ENCODE measurements around the gene PCNT.

GRCh38 chr21:46436621-46437020 lies 112.7 kb downstream of the PCNT start:
- TF ChIP-seq CTCF (IDR thresholded peaks at IDR 0.05), result no peak
- no peak for TF ChIP-seq EP300 (IDR thresholded peaks at IDR 0.05)

Measured in tibial nerve (tissue), 4 donors.